T-helper 9 cell (primary cell): ENCODE data around the gene ARHGAP18.

ENCODE experiments used
- DNase-seq: peaks from one replicate; pipeline ENCODE4 v3.0.0-alpha.2; 2020

ARHGAP18 gene

GRCh38 chr6:129568015-129568414 is 142.0 kb downstream of the ARHGAP18 start:
- DNase-seq, result no peak

DNA sequence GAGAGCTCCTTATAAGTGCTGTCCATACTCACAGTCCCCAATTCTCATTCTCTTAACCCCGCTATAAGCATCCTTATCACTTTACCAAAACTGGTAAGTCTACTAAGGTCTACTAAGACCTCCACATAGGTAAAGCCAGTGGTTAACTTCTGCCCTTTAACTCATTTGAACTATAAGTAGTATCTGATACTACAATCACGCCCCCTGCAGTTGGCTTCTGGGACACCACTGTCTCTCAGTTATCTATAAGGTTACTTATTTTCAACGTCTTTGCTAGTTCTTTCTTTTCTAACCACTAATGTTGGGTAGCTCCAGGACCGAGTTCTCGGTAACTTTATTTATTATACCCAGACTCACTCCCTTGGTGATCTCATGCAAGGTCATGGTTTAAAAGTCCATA is 142.6 kb downstream of the ARHGAP18 start:
- DNase-seq, result no peak

DNA sequence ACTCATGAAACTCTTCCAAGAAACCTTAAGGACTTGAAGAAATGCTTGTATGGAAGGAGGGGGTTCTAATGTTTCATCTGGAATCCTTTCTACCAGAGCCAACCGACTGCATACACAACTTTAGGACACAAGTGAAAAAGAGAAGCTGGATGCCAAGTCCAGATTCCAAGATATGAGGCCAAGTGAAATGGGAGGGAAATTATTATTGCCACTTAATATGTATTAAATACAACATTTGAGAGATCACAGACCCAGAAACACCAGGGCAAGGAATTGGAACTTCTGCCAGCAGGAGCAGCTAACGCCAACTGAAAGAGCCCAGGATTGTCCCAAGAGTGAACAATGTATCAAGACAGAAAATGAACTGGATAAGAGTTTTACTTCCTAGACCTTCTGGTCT is 144.2 kb downstream of the ARHGAP18 start:
- DNase-seq, result no peak

GRCh38 chr6:129565366-129565765 is 144.6 kb downstream of the ARHGAP18 start:
- no peak for DNase-seq

GRCh38 chr6:129558248-129558647 is 151.7 kb downstream of the ARHGAP18 start:
- DNase-seq, result no peak

- DNase-seq, result no peak
Observed at GRCh38 chr6:129555206-129555832, 154.7 kb downstream of the ARHGAP18 start.

GRCh38 chr6:129552413-129552812 is 157.6 kb downstream of the ARHGAP18 start:
- no peak for DNase-seq

- no peak for DNase-seq
Observed at GRCh38 chr6:129551486-129551885, 158.5 kb downstream of the ARHGAP18 start.

DNA sequence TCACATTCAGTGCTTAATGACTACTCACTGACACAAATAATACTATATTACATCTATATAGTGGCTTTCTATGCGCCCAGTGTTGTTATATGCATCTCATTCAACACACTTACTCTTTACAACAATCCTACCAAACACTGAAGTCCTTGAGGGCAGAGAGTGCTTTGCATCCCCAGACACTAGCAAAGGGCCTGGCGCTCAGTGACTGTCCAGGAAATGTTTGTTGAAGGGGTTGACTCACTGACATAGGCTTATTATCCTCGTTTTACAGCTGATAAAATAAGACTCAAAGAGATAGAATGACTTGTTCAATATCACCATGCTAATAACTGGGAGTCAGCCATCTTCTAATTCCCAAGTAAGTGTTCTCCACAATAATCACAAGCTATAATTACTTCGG is 163.3 kb downstream of the ARHGAP18 start:
- DNase-seq, result no peak

- no peak for DNase-seq
Observed at GRCh38 chr6:129544892-129545612, 164.9 kb downstream of the ARHGAP18 start.

DNA sequence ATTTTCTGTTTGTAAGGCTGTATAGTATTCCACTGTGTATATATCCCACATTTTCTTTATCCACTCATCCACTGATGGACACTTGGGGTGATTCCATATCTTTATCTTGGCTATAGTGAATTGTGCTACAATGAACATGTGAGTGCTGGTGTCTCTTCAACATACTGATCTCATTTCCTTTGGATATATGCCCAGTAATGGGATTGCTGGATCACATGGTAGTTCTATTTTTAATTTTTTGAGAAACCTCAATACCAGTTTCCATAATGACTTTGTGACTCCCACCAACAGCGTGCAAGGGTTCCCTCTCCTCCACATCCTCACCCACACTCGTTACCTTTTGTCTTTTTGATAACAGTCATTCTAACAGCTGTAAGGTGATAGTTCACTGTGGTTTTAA is 166.0 kb downstream of the ARHGAP18 start:
- no peak for DNase-seq

- no peak for DNase-seq
Observed at GRCh38 chr6:129542705-129543104, 167.3 kb downstream of the ARHGAP18 start.

GRCh38 chr6:129539032-129539431 is 170.9 kb downstream of the ARHGAP18 start:
- no peak for DNase-seq

- DNase-seq, result no peak
Observed at GRCh38 chr6:129536271-129536670, 173.7 kb downstream of the ARHGAP18 start.

DNA sequence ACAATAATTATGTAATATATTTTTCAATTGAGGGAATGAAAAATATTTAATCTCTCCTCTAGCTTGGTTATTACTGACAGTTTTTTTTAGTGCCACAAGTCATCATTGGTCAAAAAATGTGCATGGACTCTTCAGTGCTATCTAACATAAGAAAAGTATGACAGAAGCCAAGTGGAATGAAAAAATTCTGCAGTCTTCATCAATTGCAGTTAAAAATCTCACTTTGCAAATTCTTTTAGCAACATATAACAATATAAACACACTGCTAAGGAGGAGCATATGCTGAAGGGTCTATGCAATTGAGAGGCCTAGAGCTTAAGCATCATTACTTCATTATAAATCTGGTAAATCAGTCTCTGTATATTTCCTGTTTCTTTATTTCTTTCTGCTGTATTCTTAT is 175.1 kb downstream of the ARHGAP18 start:
- DNase-seq, result no peak
